Measurements from ENCODE around the gene SPTY2D1. TPM values are rescaled to one million over a fixed set of nuclear protein-coding genes. Genes with fewer than 3 reads are reported as not detected.

The SPTY2D1 gene
- total and polyA plus RNA-seq, 4 donors = 3.0 to 11.8 (median 7.3) TPM

DNA sequence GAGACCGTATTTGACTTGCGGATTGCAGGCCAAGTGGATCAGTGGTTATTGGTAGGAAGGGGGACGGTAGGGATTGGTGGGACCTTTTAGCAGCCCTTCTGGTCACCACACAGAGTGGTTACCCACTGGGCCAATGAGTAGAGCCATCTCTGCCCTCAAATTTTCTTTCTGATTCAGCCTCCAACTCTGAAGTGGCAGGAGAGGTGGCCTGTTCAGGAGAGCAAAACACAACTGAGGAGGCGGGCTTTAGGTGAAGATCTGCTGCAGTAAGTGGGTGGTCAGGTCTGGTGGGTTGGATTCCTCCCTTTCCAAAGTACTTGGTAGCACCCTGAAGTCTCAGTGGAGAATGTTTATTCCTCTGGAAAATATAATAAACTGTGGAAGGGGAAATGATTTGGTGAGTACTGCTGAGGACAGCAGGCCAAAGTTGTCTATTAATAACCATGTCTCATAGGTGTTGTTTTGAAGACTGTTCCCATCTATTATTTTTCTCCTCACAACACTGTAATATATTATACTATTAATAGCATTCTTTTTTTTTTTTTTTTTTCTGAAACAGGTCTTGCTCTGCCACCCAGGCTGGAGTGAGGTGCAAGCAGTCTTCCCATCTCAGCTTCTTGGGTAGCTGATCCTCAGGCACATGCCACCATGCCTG is 33.1 kb downstream of the SPTY2D1 start:
- H3K27ac ChIP-seq (ENCODE audit: low read depth in 1 of 2, low read length in 2 of 2) = no peak overlapping the region
- no peaks in the 10 kb centered on the region for H3K9me3 ChIP-seq (ENCODE audit: control insufficient read depth in 4 of 4, low read length in 3 of 4)
- H3K36me3 ChIP-seq (ENCODE audit: control insufficient read depth in 4 of 4, insufficient read depth in 3 of 4, low read depth in 1 of 4, low read length in 3 of 4) = no peaks in the 10 kb centered on the region
- H3K27me3 ChIP-seq (ENCODE audit: control insufficient read depth in 4 of 4, insufficient read depth in 4 of 4, low read length in 3 of 4) = no peaks in the 10 kb centered on the region
- no peaks in the 10 kb centered on the region for H3K4me1 ChIP-seq (ENCODE audit: control insufficient read depth in 4 of 4, insufficient read depth in 4 of 4, low read length in 3 of 4)
- 99% methylated on average over 4 of the region's 4 CpGs for WGBS
- no peak overlapping the region for H3K4me3 ChIP-seq (ENCODE audit: low read depth in 1 of 3, low read length in 3 of 3)
- DNase-seq (ENCODE audit: low spot score) = no peak
- H3K9ac ChIP-seq (ENCODE audit: low read depth in 1 of 2, low read length in 2 of 2) = no peak overlapping the region
- TF ChIP-seq ATF3 (IDR thresholded peaks at IDR 0.05) = no peak

- no peak for DNase-seq (ENCODE audit: low spot score)
- H3K9me3 ChIP-seq (ENCODE audit: control insufficient read depth in 4 of 4, low read length in 3 of 4) = no peaks in the 10 kb centered on the region
- no peak within 1 kb of the TSS for H3K27ac ChIP-seq (ENCODE audit: low read depth in 1 of 2, low read length in 2 of 2)
- no peaks in the 10 kb centered on the region for H3K4me1 ChIP-seq (ENCODE audit: control insufficient read depth in 4 of 4, insufficient read depth in 4 of 4, low read length in 3 of 4)
- H3K9ac ChIP-seq (ENCODE audit: low read depth in 1 of 2, low read length in 2 of 2) = no peak within 1 kb of the TSS
- WGBS = 95% methylated on average over 7 of the region's 7 CpGs
- TF ChIP-seq GABPA (IDR thresholded peaks at IDR 0.05 in 1 of 2, conservative IDR thresholded peaks at IDR 0.05 in 1 of 2) = no peak
- TF ChIP-seq, protein P1, sequence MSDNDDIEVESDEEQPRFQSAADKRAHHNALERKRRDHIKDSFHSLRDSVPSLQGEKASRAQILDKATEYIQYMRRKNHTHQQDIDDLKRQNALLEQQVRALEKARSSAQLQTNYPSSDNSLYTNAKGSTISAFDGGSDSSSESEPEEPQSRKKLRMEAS (IDR thresholded peaks at IDR 0.05) = no peak
- TF ChIP-seq YY1 (IDR thresholded peaks at IDR 0.05) = no peak
- TF ChIP-seq SP1 (IDR thresholded peaks at IDR 0.05) = no peak
- TF ChIP-seq NR2F2 (IDR thresholded peaks at IDR 0.05) = no peak
- TF ChIP-seq FOXA2 (IDR thresholded peaks at IDR 0.05) = no peak
- TF ChIP-seq RAD21 (IDR thresholded peaks at IDR 0.05) = no peak
- no peak for TF ChIP-seq FOXA1 (IDR thresholded peaks at IDR 0.05)
- TF ChIP-seq TAF1 (conservative IDR thresholded peaks at IDR 0.05) = no peak
- TF ChIP-seq, protein P2, sequence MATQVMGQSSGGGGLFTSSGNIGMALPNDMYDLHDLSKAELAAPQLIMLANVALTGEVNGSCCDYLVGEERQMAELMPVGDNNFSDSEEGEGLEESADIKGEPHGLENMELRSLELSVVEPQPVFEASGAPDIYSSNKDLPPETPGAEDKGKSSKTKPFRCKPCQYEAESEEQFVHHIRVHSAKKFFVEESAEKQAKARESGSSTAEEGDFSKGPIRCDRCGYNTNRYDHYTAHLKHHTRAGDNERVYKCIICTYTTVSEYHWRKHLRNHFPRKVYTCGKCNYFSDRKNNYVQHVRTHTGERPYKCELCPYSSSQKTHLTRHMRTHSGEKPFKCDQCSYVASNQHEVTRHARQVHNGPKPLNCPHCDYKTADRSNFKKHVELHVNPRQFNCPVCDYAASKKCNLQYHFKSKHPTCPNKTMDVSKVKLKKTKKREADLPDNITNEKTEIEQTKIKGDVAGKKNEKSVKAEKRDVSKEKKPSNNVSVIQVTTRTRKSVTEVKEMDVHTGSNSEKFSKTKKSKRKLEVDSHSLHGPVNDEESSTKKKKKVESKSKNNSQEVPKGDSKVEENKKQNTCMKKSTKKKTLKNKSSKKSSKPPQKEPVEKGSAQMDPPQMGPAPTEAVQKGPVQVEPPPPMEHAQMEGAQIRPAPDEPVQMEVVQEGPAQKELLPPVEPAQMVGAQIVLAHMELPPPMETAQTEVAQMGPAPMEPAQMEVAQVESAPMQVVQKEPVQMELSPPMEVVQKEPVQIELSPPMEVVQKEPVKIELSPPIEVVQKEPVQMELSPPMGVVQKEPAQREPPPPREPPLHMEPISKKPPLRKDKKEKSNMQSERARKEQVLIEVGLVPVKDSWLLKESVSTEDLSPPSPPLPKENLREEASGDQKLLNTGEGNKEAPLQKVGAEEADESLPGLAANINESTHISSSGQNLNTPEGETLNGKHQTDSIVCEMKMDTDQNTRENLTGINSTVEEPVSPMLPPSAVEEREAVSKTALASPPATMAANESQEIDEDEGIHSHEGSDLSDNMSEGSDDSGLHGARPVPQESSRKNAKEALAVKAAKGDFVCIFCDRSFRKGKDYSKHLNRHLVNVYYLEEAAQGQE (IDR thresholded peaks at IDR 0.05) = no peak
- no peak for TF ChIP-seq HNF4A (conservative IDR thresholded peaks at IDR 0.05)
- TF ChIP-seq, protein P3, sequence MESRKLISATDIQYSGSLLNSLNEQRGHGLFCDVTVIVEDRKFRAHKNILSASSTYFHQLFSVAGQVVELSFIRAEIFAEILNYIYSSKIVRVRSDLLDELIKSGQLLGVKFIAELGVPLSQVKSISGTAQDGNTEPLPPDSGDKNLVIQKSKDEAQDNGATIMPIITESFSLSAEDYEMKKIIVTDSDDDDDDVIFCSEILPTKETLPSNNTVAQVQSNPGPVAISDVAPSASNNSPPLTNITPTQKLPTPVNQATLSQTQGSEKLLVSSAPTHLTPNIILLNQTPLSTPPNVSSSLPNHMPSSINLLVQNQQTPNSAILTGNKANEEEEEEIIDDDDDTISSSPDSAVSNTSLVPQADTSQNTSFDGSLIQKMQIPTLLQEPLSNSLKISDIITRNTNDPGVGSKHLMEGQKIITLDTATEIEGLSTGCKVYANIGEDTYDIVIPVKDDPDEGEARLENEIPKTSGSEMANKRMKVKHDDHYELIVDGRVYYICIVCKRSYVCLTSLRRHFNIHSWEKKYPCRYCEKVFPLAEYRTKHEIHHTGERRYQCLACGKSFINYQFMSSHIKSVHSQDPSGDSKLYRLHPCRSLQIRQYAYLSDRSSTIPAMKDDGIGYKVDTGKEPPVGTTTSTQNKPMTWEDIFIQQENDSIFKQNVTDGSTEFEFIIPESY (IDR thresholded peaks at IDR 0.05) = no peak
- H3K27me3 ChIP-seq (ENCODE audit: control insufficient read depth in 4 of 4, insufficient read depth in 4 of 4, low read length in 3 of 4) = no peaks in the 10 kb centered on the region
- H3K36me3 ChIP-seq (ENCODE audit: control insufficient read depth in 4 of 4, insufficient read depth in 3 of 4, low read depth in 1 of 4, low read length in 3 of 4) = peaks cover 0 to 2% (median 0%) of the 10 kb centered on the region in 4 donors
- no peak within 1 kb of the TSS for H3K4me3 ChIP-seq (ENCODE audit: low read depth in 1 of 3, low read length in 3 of 3)
Measured at GRCh38 chr11:18599739-18600230, 34.4 kb downstream of the SPTY2D1 start, which contains the start of gene MISFA. TSS of gene MISFA (plus strand) at chr11:18599789. CDS start at chr11:18599929, 140 bp downstream.
